Measurements from ENCODE around the gene ANKRD6.
"Not testable (repeated sequence)": the region's sequence is repeated elsewhere in the genome, so short reads cannot be mapped to it uniquely, and the experiment has no call there.

The ANKRD6 gene

GRCh38 chr6:89611666-89612065 is 178.7 kb downstream of the ANKRD6 start:
- no peak for DNase-seq

DNA sequence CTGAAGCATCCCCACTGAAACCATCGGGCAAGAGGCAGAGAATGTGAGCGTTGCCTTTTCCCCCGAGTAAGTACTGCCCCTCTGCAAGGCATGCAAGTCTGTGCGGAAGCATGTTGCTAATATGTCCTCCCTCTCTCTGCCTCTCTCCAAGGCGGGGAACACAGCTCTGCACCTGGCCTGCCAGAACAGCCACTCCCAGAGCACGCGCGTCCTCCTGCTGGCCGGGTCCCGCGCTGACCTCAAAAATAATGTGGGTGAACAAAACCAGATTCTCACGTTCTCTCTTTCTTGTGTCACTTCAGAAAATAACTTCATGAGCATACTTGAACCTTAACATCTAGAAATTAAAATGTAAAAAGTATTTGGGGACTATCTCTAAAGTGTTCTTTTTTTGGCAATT is 179.2 kb downstream of the ANKRD6 start:
- no peak for DNase-seq

DNA sequence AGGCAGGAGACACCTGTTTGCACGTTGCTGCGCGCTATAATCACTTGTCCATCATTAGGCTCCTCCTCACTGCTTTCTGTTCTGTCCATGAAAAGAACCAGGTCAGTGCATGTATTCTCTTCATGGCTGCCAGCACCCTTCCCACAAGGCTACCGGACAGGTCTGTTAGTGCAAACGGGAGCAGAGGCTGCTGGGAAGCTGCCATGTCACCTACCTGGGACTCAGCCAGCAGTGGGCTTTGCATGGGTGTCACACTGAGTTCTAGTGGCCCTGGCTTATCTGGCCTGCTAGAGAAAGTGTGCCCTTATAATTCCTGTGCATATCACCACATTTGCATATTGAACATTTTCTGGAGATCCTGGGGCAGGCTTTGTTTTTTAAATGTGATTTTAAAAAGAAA is 180.8 kb downstream of the ANKRD6 start:
- DNase-seq: no peak

- no peak for DNase-seq
Measured at GRCh38 chr6:89615882-89616281, 182.9 kb downstream of the ANKRD6 start.

DNA sequence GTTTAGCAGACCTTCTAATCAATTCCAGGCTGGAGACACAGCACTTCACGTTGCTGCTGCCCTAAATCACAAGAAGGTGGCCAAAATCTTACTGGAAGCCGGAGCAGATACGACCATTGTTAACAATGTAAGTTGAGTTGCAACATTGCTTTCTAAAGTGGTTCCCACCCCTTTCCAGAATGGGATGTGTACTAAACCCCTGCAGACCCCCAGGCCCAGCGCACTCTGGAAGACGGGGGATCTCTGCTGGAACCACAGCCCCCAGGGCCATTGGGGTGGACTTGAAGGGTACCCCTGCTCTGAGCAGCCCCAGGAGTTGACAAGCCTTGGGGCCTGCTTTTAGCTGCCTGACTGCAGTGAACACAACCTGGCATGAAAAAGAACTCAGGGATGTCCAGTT is 183.6 kb downstream of the ANKRD6 start:
- DNase-seq: no peak

DNA sequence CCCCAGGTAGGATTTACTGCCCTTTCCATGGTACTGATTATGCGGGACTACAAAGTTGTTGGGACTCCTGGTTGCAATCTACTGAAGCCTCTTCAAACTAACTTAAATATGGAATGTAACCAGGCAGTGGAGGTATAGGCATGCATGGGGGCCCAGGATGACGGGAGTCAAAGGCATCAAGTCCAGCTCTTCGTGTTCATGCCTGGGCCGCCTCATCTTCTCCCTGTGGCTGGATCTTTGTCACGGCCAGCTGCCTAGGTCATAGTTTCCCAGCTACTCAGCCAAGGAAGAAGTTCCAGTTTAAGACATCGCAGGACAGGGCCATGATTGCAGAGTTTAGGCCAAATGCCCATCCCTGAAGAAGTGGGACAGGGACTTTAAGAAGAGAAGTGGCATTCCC is 185.1 kb downstream of the ANKRD6 start:
- DNase-seq: no peak

DNA sequence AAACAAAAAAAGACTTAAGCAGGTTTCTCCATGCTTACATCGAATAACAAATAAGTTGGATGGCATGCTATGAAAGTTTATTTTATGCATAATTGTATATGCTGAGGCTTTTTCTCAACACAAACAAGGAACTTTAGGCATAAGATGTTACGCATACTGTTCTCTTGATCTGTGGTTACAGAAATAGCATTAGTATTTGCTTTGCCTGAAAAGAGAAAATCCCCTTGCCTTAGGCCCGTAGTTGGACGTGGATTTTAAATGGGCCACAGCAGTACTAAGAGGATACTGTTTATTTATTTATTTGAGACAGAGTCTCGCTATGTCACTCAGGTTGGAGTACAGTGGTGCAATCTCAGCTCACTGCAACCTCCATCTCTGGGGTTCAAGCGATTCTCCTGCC is 186.6 kb downstream of the ANKRD6 start:
- no peak for DNase-seq

- no peak for DNase-seq
Measured at GRCh38 chr6:89623749-89624148, 190.8 kb downstream of the ANKRD6 start.

DNA sequence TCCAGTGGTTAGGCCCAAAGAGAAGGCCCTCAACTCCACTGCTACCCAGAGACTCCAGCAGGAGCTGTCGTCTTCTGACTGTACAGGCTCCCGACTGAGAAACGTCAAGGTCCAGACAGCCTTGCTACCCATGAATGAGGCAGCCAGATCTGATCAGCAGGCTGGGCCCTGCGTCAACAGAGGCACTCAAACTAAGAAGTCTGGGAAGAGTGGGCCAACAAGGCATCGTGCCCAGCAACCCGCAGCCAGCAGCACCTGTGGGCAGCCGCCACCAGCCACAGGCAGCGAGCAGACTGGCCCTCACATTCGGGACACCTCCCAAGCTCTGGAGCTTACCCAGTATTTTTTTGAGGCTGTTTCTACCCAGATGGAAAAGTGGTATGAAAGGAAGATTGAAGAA is 197.5 kb downstream of the ANKRD6 start:
- DNase-seq: no peak

GRCh38 chr6:89636412-89636811 is 203.5 kb downstream of the ANKRD6 start:
- not testable (repeated sequence) for DNase-seq

DNA sequence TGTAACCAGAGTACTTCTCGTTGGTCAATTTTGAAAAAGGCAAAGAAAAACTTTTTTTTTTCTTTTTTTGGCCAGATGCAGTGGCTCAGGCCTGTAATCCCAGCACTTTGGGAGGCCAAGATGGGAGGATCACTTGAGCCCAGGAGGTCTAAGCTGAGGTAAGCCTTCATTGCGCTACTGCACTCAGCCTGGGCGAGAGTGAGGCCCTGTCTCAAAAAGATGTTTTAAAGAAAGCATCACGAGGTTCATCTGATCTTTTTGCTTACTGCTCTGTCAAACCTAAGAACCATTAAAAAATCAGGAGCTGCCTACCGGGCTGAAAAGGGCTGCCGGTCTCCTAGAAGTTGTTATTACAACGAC is 205.0 kb downstream of the ANKRD6 start:
- DNase-seq: no peak

- peak; percentile 87 to 92 for DNase-seq
Measured at GRCh38 chr6:89638320-89639195, 205.6 kb downstream of the ANKRD6 start, which contains the start of gene LYRM2. TSS of gene LYRM2 (minus strand) at chr6:89638747. CDS start at chr6:89638716, 31 bp downstream.

GRCh38 chr6:89640804-89641203 is 207.9 kb downstream of the ANKRD6 start:
- no peak for DNase-seq

GRCh38 chr6:89641581-89641980 is 208.6 kb downstream of the ANKRD6 start:
- DNase-seq: not testable (repeated sequence)

DNA sequence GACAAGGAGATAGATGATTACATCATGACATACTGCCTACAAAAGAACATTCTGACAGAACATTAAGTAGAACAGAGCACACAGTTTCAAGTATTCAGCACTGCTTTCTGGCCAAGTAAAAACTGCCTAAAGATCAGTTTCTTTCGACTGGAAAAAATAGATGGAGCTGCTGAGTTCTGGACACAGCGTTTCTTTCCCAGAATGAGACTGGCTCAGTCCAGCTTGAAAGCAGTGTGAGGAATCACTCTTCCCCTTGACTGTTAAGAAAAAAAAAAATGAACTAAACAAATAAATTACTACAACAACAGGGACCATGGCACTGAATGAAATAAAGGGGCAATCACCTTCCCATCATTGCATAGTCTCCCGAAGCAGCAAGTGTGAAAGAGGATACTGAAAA is 210.0 kb downstream of the ANKRD6 start:
- no peak for DNase-seq

DNA sequence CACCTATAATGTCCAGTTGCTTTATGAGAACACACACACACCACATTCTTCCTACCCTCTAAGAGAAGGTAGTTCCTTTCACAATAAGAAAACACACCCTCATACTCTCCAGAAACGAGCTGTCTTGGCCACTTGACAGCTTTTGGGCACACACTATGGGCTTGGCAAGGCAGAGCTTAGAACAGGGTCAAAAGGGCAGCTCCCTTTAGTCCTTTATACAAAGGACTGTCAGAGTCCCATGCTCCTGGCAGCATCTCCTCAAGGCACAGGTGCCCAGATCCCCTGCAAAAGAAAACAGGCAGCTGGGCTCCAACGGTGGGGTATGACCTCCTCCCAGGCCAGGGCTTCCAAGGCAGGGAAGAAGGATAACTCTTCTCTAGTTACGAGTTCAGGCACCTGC is 210.5 kb downstream of the ANKRD6 start:
- DNase-seq: no peak

- DNase-seq: no peak
Measured at GRCh38 chr6:89644864-89645263, 211.9 kb downstream of the ANKRD6 start.

- no peak for DNase-seq
Measured at GRCh38 chr6:89649682-89650081, 216.7 kb downstream of the ANKRD6 start.

GRCh38 chr6:89650579-89650978 is 217.6 kb downstream of the ANKRD6 start:
- no peak for DNase-seq

- no peak for DNase-seq
Measured at GRCh38 chr6:89655122-89655521, 222.2 kb downstream of the ANKRD6 start.

DNA sequence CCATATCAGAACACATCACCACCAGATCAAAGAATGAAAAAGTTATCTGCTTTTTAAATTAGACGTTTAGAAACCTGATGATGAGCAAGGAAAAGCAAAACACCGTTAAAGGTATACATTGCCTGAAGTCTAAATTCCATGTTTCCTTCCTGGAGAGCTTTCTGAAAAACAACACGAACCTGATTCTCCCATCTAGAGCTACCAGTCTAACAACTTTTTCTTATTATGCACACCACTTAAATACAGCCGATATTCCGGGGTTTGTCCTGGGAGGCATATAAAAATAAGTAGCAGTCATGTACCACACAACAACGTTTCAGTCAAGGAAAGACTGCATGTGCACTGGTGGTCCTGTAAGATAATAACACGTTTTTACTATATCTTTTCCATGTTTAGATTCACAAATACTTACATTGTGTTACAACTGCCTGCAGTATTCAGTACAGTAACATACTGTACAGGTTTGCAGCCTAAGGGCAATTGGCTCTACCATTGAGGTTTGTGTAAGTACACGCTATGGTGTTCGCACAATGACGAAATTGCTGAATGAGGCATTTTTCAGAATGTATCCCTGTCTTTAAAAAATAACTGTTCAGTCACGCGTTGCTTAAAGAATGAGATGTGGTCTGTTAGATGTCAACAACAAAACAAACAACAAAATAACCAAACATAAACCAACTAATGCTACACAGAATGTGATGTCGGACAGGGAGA is 224.7 kb downstream of the ANKRD6 start:
- DNase-seq: no peak

DNA sequence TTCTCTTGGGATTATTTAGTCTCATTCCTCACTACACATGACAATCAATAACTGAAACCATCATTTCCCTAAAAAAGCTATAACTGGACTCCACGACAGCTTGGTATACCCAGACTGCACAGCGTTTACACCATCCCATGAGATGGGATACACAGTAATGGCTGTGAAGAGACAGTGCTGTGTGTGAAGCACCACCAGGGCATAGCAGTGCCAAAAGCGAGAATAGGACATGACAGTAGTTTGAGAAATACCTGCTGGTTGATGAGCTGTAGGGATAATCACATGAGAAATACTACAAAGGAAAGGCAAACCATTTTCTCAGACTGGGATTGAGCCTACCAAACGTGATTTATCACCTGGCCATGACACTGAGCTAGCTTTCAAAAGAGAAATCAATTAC is 228.0 kb downstream of the ANKRD6 start:
- DNase-seq: no peak

GRCh38 chr6:89661559-89661958 is 228.6 kb downstream of the ANKRD6 start:
- no peak for DNase-seq

GRCh38 chr6:89662659-89663223 is 229.8 kb downstream of the ANKRD6 start:
- no peak for DNase-seq
